Measurements from ENCODE around the gene SUSD1. TPM values are rescaled to one million over a fixed set of nuclear protein-coding genes. Genes with fewer than 3 reads are reported as not detected.

The SUSD1 gene
- total and polyA plus RNA-seq, 2 donors (not counting 3 experiments of a cell fraction or from before 2014, with no cell fraction given): 33.1 to 37.8 TPM

DNA sequence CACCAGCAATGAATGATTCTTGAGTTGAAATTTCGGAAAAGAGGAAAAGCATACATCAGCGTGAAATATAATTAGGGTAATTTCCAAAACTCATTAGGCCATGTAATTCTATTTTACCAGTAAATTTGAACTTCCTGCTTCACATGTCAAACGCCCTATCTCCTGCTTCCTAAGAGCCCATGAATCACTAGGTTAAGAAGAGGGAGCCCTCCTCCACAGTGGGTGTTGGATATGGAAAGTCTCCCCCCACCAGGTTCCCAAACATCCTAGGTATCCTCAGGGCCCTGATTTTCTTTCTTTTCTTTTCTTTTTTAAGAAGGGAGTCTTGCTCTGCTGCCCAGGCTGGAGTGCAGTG lies 115.2 kb downstream of the SUSD1 start:
- Histone ChIP-seq H3K27ac (ENCODE audit: insufficient read depth, low read depth, low read length) (peak overlapping the region; percentile 97), H2AFZ (ENCODE audit: low read depth, low read length) (no peak overlapping the region), H3K79me2 (ENCODE audit: control insufficient read depth, insufficient read depth, low read length) (no peaks in the 10 kb centered on the region), H3K4me2 (ENCODE audit: insufficient read depth, low read length) (no peak overlapping the region), H4K20me1 (replicated peaks; ENCODE audit: control insufficient read depth, extremely low read depth, insufficient read depth, low read length) (no peaks in the 10 kb centered on the region), H3K9me1 (replicated peaks; ENCODE audit: control insufficient read depth, extremely low read depth, insufficient read depth, low read length) (no peaks in the 10 kb centered on the region), H3K9me3 (replicated peaks; ENCODE audit: control insufficient read depth, insufficient read depth, low read length) (no peaks in the 10 kb centered on the region), H3K9ac (replicated peaks; ENCODE audit: extremely low read depth, insufficient read depth, low read length) (peak overlapping the region; percentile 19), H3K36me3 (ENCODE audit: control insufficient read depth in 2 of 2, extremely low read depth in 1 of 2, insufficient read depth in 2 of 2, low read length in 2 of 2) (no peaks in the 10 kb centered on the region), H3K4me3 (replicated peaks in 1 of 3; ENCODE audit: insufficient read depth in 1 of 3, low read depth in 1 of 3, low read length in 3 of 3) (no peak overlapping the region), H3K4me1 (ENCODE audit: control insufficient read depth, extremely low read depth, insufficient read depth, low read length) (peaks cover 30% of the 10 kb centered on the region), H3K27me3 (ENCODE audit: control insufficient read depth in 2 of 2, insufficient read depth in 2 of 2, low read length in 2 of 2) (no peaks in the 10 kb centered on the region)
- BruUV-seq (replicated peaks): no TSS peak
- dilution Hi-C loops (cut with MboI; ENCODE audit: extremely low pct_ligation_motif_present, low sequenced_read_pairs) (no loop called here), intact Hi-C loops (cut with micrococcal nuclease) (loop anchor here (1.0 kb wide), 2 partner anchors 10 to 300 kb away; no protein-coding TSS in a partner anchor)
- TF ChIP-seq, protein P1, sequence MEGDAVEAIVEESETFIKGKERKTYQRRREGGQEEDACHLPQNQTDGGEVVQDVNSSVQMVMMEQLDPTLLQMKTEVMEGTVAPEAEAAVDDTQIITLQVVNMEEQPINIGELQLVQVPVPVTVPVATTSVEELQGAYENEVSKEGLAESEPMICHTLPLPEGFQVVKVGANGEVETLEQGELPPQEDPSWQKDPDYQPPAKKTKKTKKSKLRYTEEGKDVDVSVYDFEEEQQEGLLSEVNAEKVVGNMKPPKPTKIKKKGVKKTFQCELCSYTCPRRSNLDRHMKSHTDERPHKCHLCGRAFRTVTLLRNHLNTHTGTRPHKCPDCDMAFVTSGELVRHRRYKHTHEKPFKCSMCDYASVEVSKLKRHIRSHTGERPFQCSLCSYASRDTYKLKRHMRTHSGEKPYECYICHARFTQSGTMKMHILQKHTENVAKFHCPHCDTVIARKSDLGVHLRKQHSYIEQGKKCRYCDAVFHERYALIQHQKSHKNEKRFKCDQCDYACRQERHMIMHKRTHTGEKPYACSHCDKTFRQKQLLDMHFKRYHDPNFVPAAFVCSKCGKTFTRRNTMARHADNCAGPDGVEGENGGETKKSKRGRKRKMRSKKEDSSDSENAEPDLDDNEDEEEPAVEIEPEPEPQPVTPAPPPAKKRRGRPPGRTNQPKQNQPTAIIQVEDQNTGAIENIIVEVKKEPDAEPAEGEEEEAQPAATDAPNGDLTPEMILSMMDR (IDR thresholded peaks at IDR 0.05; ENCODE audit: extremely low read depth in 1 of 2, insufficient read depth in 1 of 2, low read depth in 1 of 2, low read length in 2 of 2): no peak
- no peak for TF ChIP-seq FOS (IDR thresholded peaks at IDR 0.05; ENCODE audit: borderline replicate concordance, insufficient read depth, low read length)
- TF ChIP-seq, protein P2, sequence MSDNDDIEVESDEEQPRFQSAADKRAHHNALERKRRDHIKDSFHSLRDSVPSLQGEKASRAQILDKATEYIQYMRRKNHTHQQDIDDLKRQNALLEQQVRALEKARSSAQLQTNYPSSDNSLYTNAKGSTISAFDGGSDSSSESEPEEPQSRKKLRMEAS (IDR thresholded peaks at IDR 0.05; ENCODE audit: insufficient read depth, insufficient read length): no peak
- TF ChIP-seq GATA2 (IDR thresholded peaks at IDR 0.05; ENCODE audit: insufficient read depth, insufficient read length, low read depth, low read length): no peak
- TF ChIP-seq POLR2A (IDR thresholded peaks at IDR 0.05; ENCODE audit: low read depth, low read length): no peak
- no peak for TF ChIP-seq POLR2AphosphoS5 (IDR thresholded peaks at IDR 0.05; ENCODE audit: insufficient read depth, low read depth, low read length)
- no peak for TF ChIP-seq EZH2 (IDR thresholded peaks at IDR 0.05; ENCODE audit: borderline replicate concordance, low read depth, low read length, severe bottlenecking)
- no peak for TF ChIP-seq MYC (IDR thresholded peaks at IDR 0.05; ENCODE audit: low read depth, low read length)
- no peak for TF ChIP-seq JUN (IDR thresholded peaks at IDR 0.05; ENCODE audit: borderline replicate concordance, insufficient read depth, insufficient read length, low read depth)
- DNase-seq (ENCODE audit: low read depth, low spot score) (no peak), FAIRE-seq (no peak)
- ChIA-PET CTCF (interaction anchor here (0.9 to 2.6 kb wide), 5 partner anchors 9 to 102 kb away, joined by 3 to 12 read pairs (median 3); no protein-coding TSS in a partner anchor), POLR2A (interaction anchor here (0.9 kb wide), 1 partner anchor 164 kb away, joined by 3 read pairs; the partner anchor contains the start of gene UGCG)

Measured in endothelial cell of umbilical vein (primary cell).